ENCODE results near the gene IGSF9B.

IGSF9B gene

GRCh38 chr11:133918608-133919260 lies 38.0 kb downstream of the IGSF9B start:
- no peaks in the 10 kb centered on the region for H3K9me3 ChIP-seq (replicated peaks in 1 of 2; ENCODE audit: control insufficient read depth in 2 of 2, insufficient read depth in 1 of 2, low read depth in 1 of 2, low read length in 2 of 2)
- no peak overlapping the region for H3K4me3 ChIP-seq (ENCODE audit: low read length in 2 of 2)
- no CpG with 5 or more reads among the region's 26 CpGs for WGBS, 2 donors (ENCODE audit: extremely low coverage in 2 of 2, insufficient read length in 2 of 2, insufficient replicate concordance in 1 of 2)
- peak overlapping the region; percentile 71 for H3K23ac ChIP-seq (ENCODE audit: low read depth, low read length, poor library complexity)
- H2BK120ac ChIP-seq (ENCODE audit: low read depth, low read length), result peak overlapping the region; percentile 26
- no peak overlapping the region for H4K91ac ChIP-seq (ENCODE audit: low read depth, low read length, poor library complexity)
- peak overlapping the region; percentile 82 for H4K8ac ChIP-seq (ENCODE audit: low read depth, low read length)
- H3K27me3 ChIP-seq (ENCODE audit: control insufficient read depth in 3 of 3, insufficient read depth in 3 of 3, low read depth in 1 of 3, low read length in 3 of 3), result peaks cover 0 to 2% (median 0%) of the 10 kb centered on the region in 3 experiments
- peak overlapping the region; percentile 90 for H3K18ac ChIP-seq (ENCODE audit: low read length)
- H3K79me1 ChIP-seq (ENCODE audit: low read depth, low read length), result no peaks in the 10 kb centered on the region
- peak; percentile 23 for DNase-seq (ENCODE audit: low spot score)
- peak overlapping the region; percentile 96 for H2BK15ac ChIP-seq (ENCODE audit: low read length)
- no peak overlapping the region for H3K4ac ChIP-seq (ENCODE audit: low read length)
- no peak overlapping the region for H3K14ac ChIP-seq (ENCODE audit: low read length)
- peaks cover 0 to 6% of the 10 kb centered on the region in 2 donors for H3K4me1 ChIP-seq (ENCODE audit: control insufficient read depth in 2 of 2, insufficient read depth in 1 of 2, low read depth in 1 of 2, low read length in 2 of 2)
- no peak overlapping the region for H2BK12ac ChIP-seq (ENCODE audit: low read length)
- H3K9ac ChIP-seq (ENCODE audit: low read depth, low read length, poor library complexity), result no peak overlapping the region
- H3K36me3 ChIP-seq (replicated peaks in 1 of 2; ENCODE audit: control insufficient read depth in 2 of 2, insufficient read depth in 2 of 2, low read length in 2 of 2), result peaks cover 6 to 13% of the 10 kb centered on the region in 2 donors
- peak overlapping the region; percentile 83 for H2AK5ac ChIP-seq (ENCODE audit: low read depth, low read length)
- H2BK5ac ChIP-seq (ENCODE audit: low read length), result no peak overlapping the region
- H3K27ac ChIP-seq (replicated peaks; ENCODE audit: low read length), result no peak overlapping the region
- H3K4me2 ChIP-seq (ENCODE audit: insufficient read depth, low read length, poor library complexity, severe bottlenecking), result peak overlapping the region; percentile 52
- no peak overlapping the region for H2AFZ ChIP-seq (ENCODE audit: low read length)

- WGBS, 2 donors (ENCODE audit: extremely low coverage in 2 of 2, insufficient read length in 2 of 2, insufficient replicate concordance in 1 of 2), result no CpG with 5 or more reads among the region's 52 CpGs
- Histone ChIP-seq H3K18ac (ENCODE audit: low read length) (peak overlapping the region; percentile 87), H3K9me3 (replicated peaks in 1 of 2; ENCODE audit: control insufficient read depth in 2 of 2, insufficient read depth in 1 of 2, low read depth in 1 of 2, low read length in 2 of 2) (no peaks in the 10 kb centered on the region), H3K4me2 (ENCODE audit: insufficient read depth, low read length, poor library complexity, severe bottlenecking) (peak overlapping the region; percentile 52), H3K23ac (ENCODE audit: low read depth, low read length, poor library complexity) (no peak overlapping the region), H2BK5ac (ENCODE audit: low read length) (peak overlapping the region; percentile 66), H4K8ac (ENCODE audit: low read depth, low read length) (peak overlapping the region; percentile 82), H3K4me3 (ENCODE audit: low read length in 2 of 2) (peak overlapping the region in 1 of 2 donors; percentile 19), H3K27ac (replicated peaks; ENCODE audit: low read length) (no peak overlapping the region), H3K36me3 (replicated peaks in 1 of 2; ENCODE audit: control insufficient read depth in 2 of 2, insufficient read depth in 2 of 2, low read length in 2 of 2) (peaks cover 9 to 14% of the 10 kb centered on the region in 2 donors), H4K91ac (ENCODE audit: low read depth, low read length, poor library complexity) (no peak overlapping the region), H3K9ac (ENCODE audit: low read depth, low read length, poor library complexity) (peak overlapping the region; percentile 44), H2BK120ac (ENCODE audit: low read depth, low read length) (no peak overlapping the region), H3K4me1 (ENCODE audit: control insufficient read depth in 2 of 2, insufficient read depth in 1 of 2, low read depth in 1 of 2, low read length in 2 of 2) (peaks cover 0 to 6% of the 10 kb centered on the region in 2 donors), H3K4ac (ENCODE audit: low read length) (peak overlapping the region; percentile 93), H2AFZ (ENCODE audit: low read length) (no peak overlapping the region), H3K27me3 (ENCODE audit: control insufficient read depth in 3 of 3, insufficient read depth in 3 of 3, low read depth in 1 of 3, low read length in 3 of 3) (peaks cover 0 to 2% (median 0%) of the 10 kb centered on the region in 3 experiments), H2BK12ac (ENCODE audit: low read length) (no peak overlapping the region), H2BK15ac (ENCODE audit: low read length) (peak overlapping the region; percentile 96), H3K14ac (ENCODE audit: low read length) (no peak overlapping the region), H3K79me1 (ENCODE audit: low read depth, low read length) (no peaks in the 10 kb centered on the region), H2AK5ac (ENCODE audit: low read depth, low read length) (peak overlapping the region; percentile 20)
- DNase-seq (ENCODE audit: low spot score), result peak; percentile 24
Measured at GRCh38 chr11:133917921-133918607, 38.7 kb downstream of the IGSF9B start.

- H3K14ac ChIP-seq (ENCODE audit: low read length), result no peak overlapping the region
- WGBS, 2 donors (ENCODE audit: extremely low coverage in 2 of 2, insufficient read length in 2 of 2, insufficient replicate concordance in 1 of 2), result no CpG with 5 or more reads among the region's 14 CpGs
- peak overlapping the region; percentile 65 for H3K23ac ChIP-seq (ENCODE audit: low read depth, low read length, poor library complexity)
Measured at GRCh38 chr11:133916784-133917440, 39.9 kb downstream of the IGSF9B start.

GRCh38 chr11:133913761-133914160 lies 43.0 kb downstream of the IGSF9B start:
- H4K8ac ChIP-seq (ENCODE audit: low read depth, low read length), result no peak overlapping the region
- peaks cover 0 to 2% of the 10 kb centered on the region in 2 donors for H3K4me1 ChIP-seq (ENCODE audit: control insufficient read depth in 2 of 2, insufficient read depth in 1 of 2, low read depth in 1 of 2, low read length in 2 of 2)
- H3K36me3 ChIP-seq (replicated peaks in 1 of 2; ENCODE audit: control insufficient read depth in 2 of 2, insufficient read depth in 2 of 2, low read length in 2 of 2), result peaks cover 3 to 20% of the 10 kb centered on the region in 2 donors
- no peak overlapping the region for H2AFZ ChIP-seq (ENCODE audit: low read length)
- peak overlapping the region; percentile 3 for H3K23ac ChIP-seq (ENCODE audit: low read depth, low read length, poor library complexity)
- no peaks in the 10 kb centered on the region for H3K27me3 ChIP-seq (ENCODE audit: control insufficient read depth in 3 of 3, insufficient read depth in 3 of 3, low read depth in 1 of 3, low read length in 3 of 3)
- no peak overlapping the region for H3K27ac ChIP-seq (replicated peaks; ENCODE audit: low read length)
- no peak overlapping the region for H3K4me2 ChIP-seq (ENCODE audit: insufficient read depth, low read length, poor library complexity, severe bottlenecking)
- H3K9me3 ChIP-seq (replicated peaks in 1 of 2; ENCODE audit: control insufficient read depth in 2 of 2, insufficient read depth in 1 of 2, low read depth in 1 of 2, low read length in 2 of 2), result no peaks in the 10 kb centered on the region
- no peak overlapping the region for H2AK5ac ChIP-seq (ENCODE audit: low read depth, low read length)
- H4K91ac ChIP-seq (ENCODE audit: low read depth, low read length, poor library complexity), result no peak overlapping the region
- no peaks in the 10 kb centered on the region for H3K79me1 ChIP-seq (ENCODE audit: low read depth, low read length)
- H2BK120ac ChIP-seq (ENCODE audit: low read depth, low read length), result no peak overlapping the region
- no CpG with 5 or more reads among the region's 10 CpGs for WGBS, 2 donors (ENCODE audit: extremely low coverage in 2 of 2, insufficient read length in 2 of 2, insufficient replicate concordance in 1 of 2)
- peak overlapping the region; percentile 25 for H3K9ac ChIP-seq (ENCODE audit: low read depth, low read length, poor library complexity)
- H3K4ac ChIP-seq (ENCODE audit: low read length), result no peak overlapping the region
- no peak overlapping the region for H3K18ac ChIP-seq (ENCODE audit: low read length)
- H3K4me3 ChIP-seq (ENCODE audit: low read length in 2 of 2), result no peak overlapping the region
- no peak overlapping the region for H3K14ac ChIP-seq (ENCODE audit: low read length)
- no peak for DNase-seq (ENCODE audit: low spot score)
- no peak overlapping the region for H2BK12ac ChIP-seq (ENCODE audit: low read length)
- no peak overlapping the region for H2BK15ac ChIP-seq (ENCODE audit: low read length)
- H2BK5ac ChIP-seq (ENCODE audit: low read length), result no peak overlapping the region

More at GRCh38 chr11:133916784-133917440, 39.9 kb downstream of the IGSF9B start:
- Histone ChIP-seq H2AK5ac (ENCODE audit: low read depth, low read length) (peak overlapping the region; percentile 20), H2BK120ac (ENCODE audit: low read depth, low read length) (no peak overlapping the region), H2BK15ac (ENCODE audit: low read length) (no peak overlapping the region), H3K27me3 (ENCODE audit: control insufficient read depth in 3 of 3, insufficient read depth in 3 of 3, low read depth in 1 of 3, low read length in 3 of 3) (peaks cover 0 to 2% (median 0%) of the 10 kb centered on the region in 3 experiments), H3K9me3 (replicated peaks in 1 of 2; ENCODE audit: control insufficient read depth in 2 of 2, insufficient read depth in 1 of 2, low read depth in 1 of 2, low read length in 2 of 2) (no peaks in the 10 kb centered on the region), H4K8ac (ENCODE audit: low read depth, low read length) (no peak overlapping the region), H3K9ac (ENCODE audit: low read depth, low read length, poor library complexity) (no peak overlapping the region), H3K4me1 (ENCODE audit: control insufficient read depth in 2 of 2, insufficient read depth in 1 of 2, low read depth in 1 of 2, low read length in 2 of 2) (peaks cover 0 to 6% of the 10 kb centered on the region in 2 donors), H3K27ac (replicated peaks; ENCODE audit: low read length) (no peak overlapping the region), H3K4me2 (ENCODE audit: insufficient read depth, low read length, poor library complexity, severe bottlenecking) (no peak overlapping the region), H2BK12ac (ENCODE audit: low read length) (peak overlapping the region; percentile 46), H3K18ac (ENCODE audit: low read length) (peak overlapping the region; percentile 44), H3K4ac (ENCODE audit: low read length) (no peak overlapping the region), H3K4me3 (ENCODE audit: low read length in 2 of 2) (no peak overlapping the region), H2AFZ (ENCODE audit: low read length) (no peak overlapping the region), H4K91ac (ENCODE audit: low read depth, low read length, poor library complexity) (no peak overlapping the region), H3K79me1 (ENCODE audit: low read depth, low read length) (no peaks in the 10 kb centered on the region), H2BK5ac (ENCODE audit: low read length) (no peak overlapping the region), H3K36me3 (replicated peaks in 1 of 2; ENCODE audit: control insufficient read depth in 2 of 2, insufficient read depth in 2 of 2, low read length in 2 of 2) (peaks cover 7 to 14% of the 10 kb centered on the region in 2 donors)
- DNase-seq (ENCODE audit: low spot score), result no peak
